Activated B cell treated with CpG ODN at 0.5 μM for 24 hours (primary cell): Measurements from ENCODE around the gene DMAC2L. TPM values are rescaled to one million over a fixed set of nuclear protein-coding genes. Genes with fewer than 3 reads are reported as not detected.

ENCODE experiments used
- ATAC-seq: fragments of 200-7000 bp; cut with Tn5 transposase; one replicate; pipeline ENCODE4 v1.10.0; 2021; ENCODE audit warnings: low read depth, mild to moderate bottlenecking, moderate library complexity
- CTCF ChIA-PET: fragments of 350-600 bp; sonication (Branson Sonifier 250); formaldehyde crosslinking; loops from one replicate; lab custom pipeline; 2021; ENCODE audit warnings: antibody characterized with exemption; lab: Charles Lee
- POLR2A ChIA-PET: fragments of 350-600 bp; sonication (Branson Sonifier 250); formaldehyde crosslinking; loops from one replicate; lab custom pipeline; 2021; ENCODE audit warnings: antibody characterized with exemption; lab: Charles Lee
- DNase-seq: peaks from one replicate; pipeline ENCODE4 v3.0.0; 2022
- H3K27ac Mint-ChIP-seq: one replicate; pipeline ENCODE4 v1.8.0; 2020; ENCODE audit warnings: mixed read lengths
- H3K27me3 Mint-ChIP-seq: one replicate; pipeline ENCODE4 v1.8.0; 2021; ENCODE audit warnings: mixed read lengths
- H3K36me3 Mint-ChIP-seq: one replicate; pipeline ENCODE4 v1.8.0; 2021; ENCODE audit warnings: low read depth, mixed read lengths
- H3K4me1 Mint-ChIP-seq: one replicate; pipeline ENCODE4 v1.8.0; 2021; ENCODE audit warnings: mixed read lengths
- H3K4me3 Mint-ChIP-seq: one replicate; pipeline ENCODE4 v1.8.0; 2020; ENCODE audit warnings: mild to moderate bottlenecking, mixed read lengths
- H3K9me3 Mint-ChIP-seq: one replicate; pipeline ENCODE4 v1.8.0; 2020; ENCODE audit warnings: mixed read lengths
- CTCF ChIP-seq: fragments of 200-600 bp; IDR thresholded peaks from one replicate; pipeline ENCODE4 v1.8.0; 2022; ENCODE audit warnings: antibody characterized with exemption, mild to moderate bottlenecking
- intact Hi-C: fragments of 100-400 bp; cut with micrococcal nuclease; formaldehyde crosslinking; loops from one replicate; pipeline ENCODE4 v1.15.1; 2024
- total RNA-seq: library from RNA; stranded (reverse); gene quantifications from 2 replicates; pipeline ENCODE4 v1.2.3, GENCODE V29; 2022

DMAC2L gene
- total RNA-seq, 1 donor from 2014 or later = 32.2 TPM

DNA sequence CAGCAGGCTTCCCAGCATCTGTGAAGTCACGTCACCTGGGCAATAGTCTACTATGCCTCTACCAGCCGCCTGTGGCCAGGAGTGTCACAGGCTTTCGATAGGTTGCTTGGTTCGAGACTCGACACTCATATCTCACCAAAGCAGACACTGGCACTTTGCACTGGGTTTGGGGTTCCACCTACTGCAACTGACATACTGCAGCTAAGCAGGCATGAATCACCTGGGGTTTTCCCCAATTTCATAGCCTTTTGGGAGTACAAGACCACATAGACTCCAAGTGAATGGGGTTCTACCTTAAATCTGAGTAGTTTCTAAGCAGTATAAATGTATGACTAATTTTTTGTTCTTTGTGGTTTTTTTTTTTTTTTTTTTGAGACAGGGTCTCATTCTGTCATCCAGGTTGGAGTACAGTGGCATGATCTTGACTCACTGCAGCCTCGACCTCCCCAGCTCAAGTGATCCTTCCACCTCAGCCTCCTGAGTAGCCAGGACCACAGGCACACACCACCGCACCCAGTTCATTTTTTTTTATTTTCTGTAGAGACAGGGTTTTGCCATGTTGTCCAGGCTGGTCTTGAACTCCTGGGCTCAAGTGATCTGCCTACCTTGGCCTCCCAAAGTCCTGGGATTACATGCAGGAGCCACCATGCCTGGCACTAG is 32.1 kb downstream of the DMAC2L start:
- peak overlapping the region; percentile 73 for H3K27ac Mint-ChIP-seq
- ChIA-PET POLR2A (interaction anchor here (0.6 to 2.1 kb wide), 11 partner anchors 9 to 649 kb away, joined by 3 to 11 read pairs (median 5); partner anchors contain the start of genes DMAC2L, L2HGDH and MAP4K5), CTCF (interaction anchor here (1.0 to 1.4 kb wide), 3 partner anchors 20 to 32 kb away, joined by 3 to 4 read pairs (median 3); partner anchors contain the start of genes DMAC2L and L2HGDH)
- no peaks in the 10 kb centered on the region for H3K9me3 Mint-ChIP-seq
- no peaks in the 10 kb centered on the region for H3K27me3 Mint-ChIP-seq
- no peak for DNase-seq
- intact Hi-C loops = loop anchor here (1.0 kb wide), 2 partner anchors 19 to 52 kb away; partner anchors contain the start of gene CDKL1
- H3K4me1 Mint-ChIP-seq = peaks cover 21% of the 10 kb centered on the region
- no peak overlapping the region for H3K4me3 Mint-ChIP-seq
- H3K36me3 Mint-ChIP-seq = peaks cover 15% of the 10 kb centered on the region
- ATAC-seq = peak; percentile 95
- no peak for TF ChIP-seq CTCF

- ChIA-PET POLR2A (interaction anchor here (1.4 to 2.1 kb wide), 5 partner anchors 10 to 187 kb away, joined by 5 to 11 read pairs (median 9); partner anchors contain the start of genes DMAC2L, L2HGDH and MAP4K5), CTCF (interaction anchor here (1.0 to 1.4 kb wide), 2 partner anchors 19 to 32 kb away, joined by 3 to 4 read pairs; partner anchors contain the start of genes DMAC2L and L2HGDH)
- Mint-ChIP-seq H3K27ac (no peak overlapping the region), H3K4me1 (peaks cover 21% of the 10 kb centered on the region), H3K36me3 (peaks cover 14% of the 10 kb centered on the region), H3K27me3 (no peaks in the 10 kb centered on the region), H3K9me3 (no peaks in the 10 kb centered on the region), H3K4me3 (no peak overlapping the region)
- intact Hi-C loops = loop anchor here (1.0 kb wide), 2 partner anchors 18 to 51 kb away; partner anchors contain the start of gene CDKL1
- TF ChIP-seq CTCF = no peak
- no peak for DNase-seq
- ATAC-seq = no peak
Measured at GRCh38 chr14:50344876-50345563, 32.9 kb downstream of the DMAC2L start.

GRCh38 chr14:50345846-50346422 is 33.8 kb downstream of the DMAC2L start:
- CTCF ChIA-PET = no interaction called here
- H3K9me3 Mint-ChIP-seq = no peaks in the 10 kb centered on the region
- no peak overlapping the region for H3K4me3 Mint-ChIP-seq

GRCh38 chr14:50347521-50347920 is 35.4 kb downstream of the DMAC2L start:
- no peaks in the 10 kb centered on the region for H3K27me3 Mint-ChIP-seq

More at GRCh38 chr14:50345846-50346422, 33.8 kb downstream of the DMAC2L start:
- TF ChIP-seq CTCF = no peak
- peaks cover 21% of the 10 kb centered on the region for H3K4me1 Mint-ChIP-seq
- ATAC-seq (no peak), DNase-seq (no peak)
- intact Hi-C loops = no loop called here
- H3K36me3 Mint-ChIP-seq = peaks cover 8% of the 10 kb centered on the region
- POLR2A ChIA-PET = no interaction called here
- no peaks in the 10 kb centered on the region for H3K27me3 Mint-ChIP-seq
- H3K27ac Mint-ChIP-seq = no peak overlapping the region

More at GRCh38 chr14:50347521-50347920, 35.4 kb downstream of the DMAC2L start:
- no peak for DNase-seq
- H3K36me3 Mint-ChIP-seq = peaks cover 7% of the 10 kb centered on the region
- CTCF ChIA-PET = no interaction called here
- POLR2A ChIA-PET = no interaction called here
- no peak for TF ChIP-seq CTCF
- H3K4me3 Mint-ChIP-seq = no peak overlapping the region
- peaks cover 24% of the 10 kb centered on the region for H3K4me1 Mint-ChIP-seq
- no peaks in the 10 kb centered on the region for H3K9me3 Mint-ChIP-seq
- ATAC-seq = no peak
- no peak overlapping the region for H3K27ac Mint-ChIP-seq
- intact Hi-C loops = no loop called here
